Liver (tissue), 3 donors: Measurements from ENCODE around the gene GFPT2.

ENCODE experiments used
- HNF4G ChIP-seq: IDR thresholded peaks from 2 replicates; pipeline ENCODE4 v1.6.1; 2016; ENCODE audit warnings: antibody characterized with exemption
- RAD21 ChIP-seq, 2 donors: IDR thresholded peaks; 2 replicates each; pipeline ENCODE4 v1.6.1; 2016; ENCODE audit warnings: antibody characterized with exemption in 2 of 2, mild to moderate bottlenecking in 2 of 2
- RXRA ChIP-seq, 2 donors: IDR thresholded peaks; 2 replicates each; pipeline ENCODE4 v1.6.1; 2017 to 2018; ENCODE audit warnings: antibody characterized with exemption in 2 of 2, mild to moderate bottlenecking in 1 of 2
- SP1 ChIP-seq: IDR thresholded peaks from 2 replicates; pipeline ENCODE4 v1.6.1; 2018; ENCODE audit warnings: antibody characterized with exemption, mild to moderate bottlenecking
- TAF1 ChIP-seq: conservative IDR thresholded peaks from 2 replicates; pipeline ENCODE4 v1.6.1; 2016; ENCODE audit warnings: antibody characterized with exemption, mild to moderate bottlenecking
- TF ChIP-seq, protein P1 (sequence below): fragments of 150-350 bp; IDR thresholded peaks from 2 replicates; pipeline ENCODE4 v1.5.1; 2017; ENCODE audit warnings: improper control_type of control experiment, low read depth, low read length; ENCODE audit not compliant: missing input control
- TF ChIP-seq, protein P2 (sequence below): IDR thresholded peaks from 2 replicates; pipeline ENCODE4 v1.6.1; 2016; ENCODE audit warnings: antibody characterized with exemption
- TF ChIP-seq, protein P3 (sequence below): IDR thresholded peaks from 2 replicates; pipeline ENCODE4 v1.6.1; 2016; ENCODE audit warnings: antibody characterized with exemption, mild to moderate bottlenecking
- donor health status: healthy.
- donor health status: healthy.

DNA sequence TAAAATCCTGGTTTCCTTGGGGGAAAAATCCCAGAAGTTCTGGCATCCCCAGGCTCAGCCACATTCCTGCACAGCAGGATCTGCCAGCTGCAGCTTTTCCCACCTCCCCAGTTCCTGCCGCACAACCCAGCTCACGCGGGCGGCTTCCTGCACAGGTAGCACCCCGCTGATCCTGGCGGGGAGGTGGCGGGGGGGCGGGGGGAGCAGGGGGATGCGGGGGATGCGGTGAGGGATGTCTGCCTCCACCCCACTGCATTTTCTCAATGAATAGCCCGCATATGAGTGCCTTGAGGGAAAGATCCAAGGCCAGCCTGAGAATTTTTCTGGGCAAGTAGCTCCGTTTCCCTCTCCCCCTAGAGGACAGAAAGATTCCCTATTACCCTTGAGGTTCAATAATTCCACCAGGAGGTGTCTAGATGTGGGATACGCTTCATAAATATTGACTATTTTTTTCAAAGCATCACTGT lies 21.1 kb downstream of the GFPT2 start:
- TF ChIP-seq, protein P1, sequence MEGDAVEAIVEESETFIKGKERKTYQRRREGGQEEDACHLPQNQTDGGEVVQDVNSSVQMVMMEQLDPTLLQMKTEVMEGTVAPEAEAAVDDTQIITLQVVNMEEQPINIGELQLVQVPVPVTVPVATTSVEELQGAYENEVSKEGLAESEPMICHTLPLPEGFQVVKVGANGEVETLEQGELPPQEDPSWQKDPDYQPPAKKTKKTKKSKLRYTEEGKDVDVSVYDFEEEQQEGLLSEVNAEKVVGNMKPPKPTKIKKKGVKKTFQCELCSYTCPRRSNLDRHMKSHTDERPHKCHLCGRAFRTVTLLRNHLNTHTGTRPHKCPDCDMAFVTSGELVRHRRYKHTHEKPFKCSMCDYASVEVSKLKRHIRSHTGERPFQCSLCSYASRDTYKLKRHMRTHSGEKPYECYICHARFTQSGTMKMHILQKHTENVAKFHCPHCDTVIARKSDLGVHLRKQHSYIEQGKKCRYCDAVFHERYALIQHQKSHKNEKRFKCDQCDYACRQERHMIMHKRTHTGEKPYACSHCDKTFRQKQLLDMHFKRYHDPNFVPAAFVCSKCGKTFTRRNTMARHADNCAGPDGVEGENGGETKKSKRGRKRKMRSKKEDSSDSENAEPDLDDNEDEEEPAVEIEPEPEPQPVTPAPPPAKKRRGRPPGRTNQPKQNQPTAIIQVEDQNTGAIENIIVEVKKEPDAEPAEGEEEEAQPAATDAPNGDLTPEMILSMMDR: no peak
- TF ChIP-seq, protein P2, sequence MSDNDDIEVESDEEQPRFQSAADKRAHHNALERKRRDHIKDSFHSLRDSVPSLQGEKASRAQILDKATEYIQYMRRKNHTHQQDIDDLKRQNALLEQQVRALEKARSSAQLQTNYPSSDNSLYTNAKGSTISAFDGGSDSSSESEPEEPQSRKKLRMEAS: no peak
- TF ChIP-seq HNF4G (no peak), TAF1 (no peak), SP1 (no peak), RAD21 (IDR thresholded peaks at IDR 0.05) (no peak), RXRA (IDR thresholded peaks at IDR 0.05) (no peak)
- TF ChIP-seq, protein P3, sequence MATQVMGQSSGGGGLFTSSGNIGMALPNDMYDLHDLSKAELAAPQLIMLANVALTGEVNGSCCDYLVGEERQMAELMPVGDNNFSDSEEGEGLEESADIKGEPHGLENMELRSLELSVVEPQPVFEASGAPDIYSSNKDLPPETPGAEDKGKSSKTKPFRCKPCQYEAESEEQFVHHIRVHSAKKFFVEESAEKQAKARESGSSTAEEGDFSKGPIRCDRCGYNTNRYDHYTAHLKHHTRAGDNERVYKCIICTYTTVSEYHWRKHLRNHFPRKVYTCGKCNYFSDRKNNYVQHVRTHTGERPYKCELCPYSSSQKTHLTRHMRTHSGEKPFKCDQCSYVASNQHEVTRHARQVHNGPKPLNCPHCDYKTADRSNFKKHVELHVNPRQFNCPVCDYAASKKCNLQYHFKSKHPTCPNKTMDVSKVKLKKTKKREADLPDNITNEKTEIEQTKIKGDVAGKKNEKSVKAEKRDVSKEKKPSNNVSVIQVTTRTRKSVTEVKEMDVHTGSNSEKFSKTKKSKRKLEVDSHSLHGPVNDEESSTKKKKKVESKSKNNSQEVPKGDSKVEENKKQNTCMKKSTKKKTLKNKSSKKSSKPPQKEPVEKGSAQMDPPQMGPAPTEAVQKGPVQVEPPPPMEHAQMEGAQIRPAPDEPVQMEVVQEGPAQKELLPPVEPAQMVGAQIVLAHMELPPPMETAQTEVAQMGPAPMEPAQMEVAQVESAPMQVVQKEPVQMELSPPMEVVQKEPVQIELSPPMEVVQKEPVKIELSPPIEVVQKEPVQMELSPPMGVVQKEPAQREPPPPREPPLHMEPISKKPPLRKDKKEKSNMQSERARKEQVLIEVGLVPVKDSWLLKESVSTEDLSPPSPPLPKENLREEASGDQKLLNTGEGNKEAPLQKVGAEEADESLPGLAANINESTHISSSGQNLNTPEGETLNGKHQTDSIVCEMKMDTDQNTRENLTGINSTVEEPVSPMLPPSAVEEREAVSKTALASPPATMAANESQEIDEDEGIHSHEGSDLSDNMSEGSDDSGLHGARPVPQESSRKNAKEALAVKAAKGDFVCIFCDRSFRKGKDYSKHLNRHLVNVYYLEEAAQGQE: no peak
